ENCODE results near the gene CNBD2.
A peak's percentile ranks its signal among the peaks of the same experiment; 100 is the strongest.

GRCh38 chr20:36065427-36065998, 97.1 kb downstream of the CNBD2 start:
- TF ChIP-seq CTCF (IDR thresholded peaks at IDR 0.05) (peak in 1 of 6 experiments; percentile 23), POLR2A (IDR thresholded peaks at IDR 0.05) (no peak)
